ENCODE measurements around the gene SATB1.
"Not testable (repeated sequence)": the region's sequence is repeated elsewhere in the genome, so short reads cannot be mapped to it uniquely, and the experiment has no call there.

The SATB1 gene

DNA sequence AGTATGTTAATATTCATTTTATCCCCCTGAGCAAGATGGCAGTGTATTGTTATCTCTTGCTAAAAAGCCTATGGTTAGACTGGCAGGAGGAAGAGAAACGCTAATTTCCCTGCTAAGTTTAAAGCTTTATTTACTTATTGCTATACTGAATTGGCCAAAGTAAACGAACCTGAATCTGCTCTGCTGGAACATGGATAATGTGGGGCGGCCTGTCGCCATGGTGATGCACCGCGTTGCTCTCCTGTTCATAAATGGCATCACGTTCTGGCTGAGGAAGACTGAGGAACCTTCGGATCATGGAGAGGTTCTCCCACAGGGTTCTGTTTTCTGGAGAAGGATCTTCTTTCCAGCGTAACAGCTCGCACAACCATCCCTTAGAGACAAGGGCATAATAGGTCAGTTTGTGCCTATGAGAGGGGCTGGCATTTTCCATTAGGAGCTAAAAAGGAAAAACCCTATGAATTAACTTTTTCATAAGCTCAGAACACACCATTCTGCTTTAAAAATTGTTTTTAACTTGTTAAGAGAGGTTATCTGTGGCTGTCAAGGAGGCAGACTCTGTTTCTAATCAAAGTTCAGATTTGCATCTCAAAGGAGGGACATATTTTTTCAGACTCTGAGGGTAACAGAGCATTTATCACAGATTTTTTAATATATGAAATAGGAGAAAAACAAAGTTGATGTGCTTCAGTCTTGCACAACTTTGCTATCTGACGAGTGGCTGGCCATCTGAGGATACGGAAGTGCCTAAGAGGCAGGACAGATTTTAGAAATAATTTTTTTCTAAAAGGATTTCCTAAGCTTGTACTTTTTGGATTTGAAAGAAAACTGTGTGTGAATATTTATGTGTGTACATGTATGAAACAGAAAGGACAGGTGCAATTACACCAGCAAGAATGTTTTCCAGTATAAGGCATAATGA is 73.1 kb downstream of the SATB1 start:
- DNase-seq (ENCODE audit: low spot score), result no peak

DNA sequence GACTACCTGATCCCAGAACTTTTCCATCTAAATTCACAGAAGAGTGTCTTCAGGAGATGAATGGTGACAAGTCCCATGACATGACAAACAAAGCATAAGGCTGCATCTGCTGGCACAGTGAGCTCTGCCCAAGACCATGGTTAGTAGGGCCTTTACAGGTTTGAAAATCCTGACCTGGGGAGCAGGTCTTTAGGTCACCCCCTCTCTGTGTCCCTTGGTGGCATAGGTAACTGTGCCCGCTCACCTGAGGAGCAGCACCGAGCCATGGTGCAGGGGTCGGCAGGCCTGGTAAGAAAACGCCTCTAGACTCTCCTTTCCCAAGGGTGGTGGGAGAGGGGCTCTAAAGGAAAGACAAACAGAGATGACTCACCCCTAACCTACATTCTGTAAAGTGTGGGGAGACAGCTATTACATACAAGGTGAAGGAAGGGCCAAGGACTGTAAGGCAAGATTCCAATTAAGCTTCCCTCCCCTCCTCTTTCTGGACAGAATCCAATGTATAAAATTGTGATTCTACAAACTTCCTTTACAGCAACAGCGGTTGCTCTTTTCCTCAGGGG is 74.0 kb downstream of the SATB1 start:
- no peak for DNase-seq (ENCODE audit: low spot score)

DNA sequence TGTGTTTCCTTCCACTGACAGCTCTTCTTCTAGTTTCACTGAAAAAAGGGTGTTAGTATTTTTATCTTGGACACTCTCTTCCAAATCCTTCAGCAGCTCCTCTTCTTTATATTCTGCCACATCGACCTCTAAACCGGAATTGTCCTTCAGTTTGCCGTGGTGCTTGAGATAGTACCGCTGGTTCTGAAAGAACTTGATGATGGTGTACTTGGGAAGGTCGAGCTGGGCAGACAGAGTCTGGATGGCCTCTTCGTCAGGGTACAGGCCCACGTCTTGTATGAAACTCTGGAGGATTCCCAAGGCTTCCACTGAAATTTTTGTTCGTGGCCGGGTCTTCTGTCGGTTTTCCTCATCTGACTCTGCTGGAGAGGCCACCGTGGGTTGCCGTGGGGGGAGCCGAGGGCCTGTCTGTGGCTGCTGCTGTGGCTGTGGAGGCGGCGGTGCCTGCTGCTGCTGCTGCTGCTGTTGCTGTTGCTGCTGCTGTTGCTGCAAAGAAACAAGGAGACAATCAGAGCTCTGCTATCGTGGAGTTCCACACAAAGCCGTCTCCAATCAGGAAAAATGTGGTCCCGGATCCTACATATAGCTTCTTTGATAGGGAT is 75.8 kb downstream of the SATB1 start:
- no peak for DNase-seq (ENCODE audit: low spot score)

DNA sequence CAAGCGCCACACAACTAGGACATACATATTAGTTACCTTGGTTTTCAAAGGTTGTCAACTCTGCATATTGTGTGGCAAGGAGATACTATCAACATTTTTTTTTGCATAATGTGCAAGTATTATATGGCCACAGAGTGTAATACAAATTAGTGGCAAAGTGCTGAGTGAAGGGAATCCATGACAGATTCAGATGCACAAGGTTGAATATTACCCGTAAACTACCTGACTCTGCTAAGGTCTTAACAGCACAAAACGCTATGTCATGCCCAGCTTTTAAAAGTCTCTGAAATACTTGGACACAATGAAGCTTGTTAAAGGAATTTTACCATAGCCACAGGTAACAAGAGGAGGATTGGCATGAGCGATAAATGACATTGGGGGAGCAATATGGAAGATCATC is 79.0 kb downstream of the SATB1 start:
- DNase-seq (ENCODE audit: low spot score), result no peak

DNA sequence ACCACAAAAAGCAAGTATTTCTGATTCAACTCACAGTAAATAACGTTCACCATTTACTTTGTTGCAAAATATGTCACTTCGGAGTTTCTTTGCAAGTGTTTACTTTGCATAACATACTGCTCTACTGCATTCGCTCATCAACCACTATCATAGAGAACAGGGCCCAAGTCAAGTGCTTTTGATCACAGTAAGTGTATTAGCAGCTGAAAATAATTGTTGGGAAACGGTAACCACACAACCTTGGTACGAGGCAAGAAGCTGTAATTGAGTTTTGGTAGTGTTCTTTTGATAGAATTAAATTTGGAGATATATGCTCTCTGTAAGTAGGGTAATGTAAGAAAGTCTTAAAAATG is 80.1 kb downstream of the SATB1 start:
- DNase-seq (ENCODE audit: low spot score), result no peak

DNA sequence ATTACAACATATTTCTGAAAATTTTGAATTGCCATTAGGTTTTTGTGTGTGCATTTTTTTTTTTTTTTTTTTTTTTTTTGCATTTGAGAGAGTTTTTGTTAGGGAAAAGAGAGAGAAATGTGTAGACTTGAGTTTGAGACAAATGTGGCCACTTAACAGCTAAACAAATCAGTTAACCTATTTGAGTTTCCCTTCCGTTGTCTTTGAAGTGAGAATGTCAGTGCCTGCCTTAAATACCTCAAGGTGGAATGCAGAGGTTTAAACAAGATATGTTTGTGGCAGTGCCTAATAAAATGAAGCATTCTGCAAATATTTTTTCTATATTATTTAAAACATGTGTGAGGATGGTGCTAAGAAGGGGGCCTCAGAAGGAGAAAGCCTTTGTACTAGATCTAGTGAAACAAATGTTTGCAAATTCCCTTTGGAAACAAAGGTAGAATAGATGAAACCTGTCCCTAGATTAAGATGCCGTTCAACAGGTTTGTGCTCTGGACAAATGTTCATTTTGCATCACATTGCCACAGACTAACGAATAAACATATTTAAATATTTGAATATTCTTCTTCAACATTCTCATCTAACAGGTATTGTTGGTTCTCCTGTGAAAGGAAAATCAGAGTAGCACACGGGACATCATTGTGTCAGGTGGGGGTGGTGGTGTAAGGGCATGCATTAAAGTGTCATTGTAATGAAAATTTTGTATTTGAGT is 80.7 kb downstream of the SATB1 start:
- no peak for DNase-seq (ENCODE audit: low spot score)

DNA sequence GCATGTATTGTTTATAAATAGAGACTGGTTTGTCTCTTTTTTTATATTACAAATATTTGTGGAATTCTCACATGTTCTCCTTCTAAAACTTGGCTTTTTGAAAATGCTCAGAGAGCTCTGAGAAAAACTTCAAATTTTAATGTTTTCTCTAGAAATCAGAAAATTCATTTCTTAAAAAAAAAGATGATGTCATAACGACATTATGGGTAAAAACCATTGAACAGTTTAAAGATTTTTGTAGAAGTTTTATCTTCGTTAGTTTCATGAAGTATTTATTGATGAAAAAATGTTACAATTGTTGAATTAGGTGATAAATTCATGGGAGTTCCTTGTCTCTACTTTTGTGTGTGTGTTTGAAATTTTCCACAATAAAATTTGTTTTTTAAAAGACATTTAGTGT is 81.3 kb downstream of the SATB1 start:
- DNase-seq (ENCODE audit: low spot score), result no peak

DNA sequence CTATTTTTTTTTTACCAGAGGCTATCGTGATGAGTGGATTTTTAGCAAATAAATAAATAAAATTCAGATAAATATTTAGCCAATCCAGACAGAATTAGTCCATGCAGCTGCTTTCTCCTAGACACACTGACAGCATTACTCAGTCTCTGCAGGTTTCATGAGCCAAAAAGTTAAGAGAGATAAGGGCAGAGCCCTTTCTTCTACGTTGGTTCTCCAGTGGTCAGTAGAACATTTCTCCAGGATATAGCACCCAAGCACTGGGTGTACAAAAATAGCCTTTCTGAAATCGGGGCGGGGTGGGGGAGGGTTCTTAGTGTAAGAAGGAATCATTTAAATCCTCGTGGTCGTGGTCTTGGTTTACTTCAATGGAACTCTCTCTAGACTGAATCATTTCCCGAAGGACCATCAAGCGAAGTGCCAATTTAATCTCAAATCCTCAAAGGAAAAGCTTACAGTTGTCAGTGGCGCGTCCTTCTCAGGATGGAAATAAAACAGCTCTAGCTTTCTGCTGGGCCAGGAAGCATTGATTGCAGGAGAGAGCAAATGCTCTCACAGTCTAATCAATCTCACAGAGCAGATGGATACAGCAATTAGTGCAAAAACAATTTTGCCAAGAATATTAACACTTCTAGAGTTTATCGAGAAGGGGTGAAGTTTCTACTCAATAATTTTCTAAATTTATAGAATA is 86.2 kb downstream of the SATB1 start:
- no peak for DNase-seq (ENCODE audit: low spot score)

DNA sequence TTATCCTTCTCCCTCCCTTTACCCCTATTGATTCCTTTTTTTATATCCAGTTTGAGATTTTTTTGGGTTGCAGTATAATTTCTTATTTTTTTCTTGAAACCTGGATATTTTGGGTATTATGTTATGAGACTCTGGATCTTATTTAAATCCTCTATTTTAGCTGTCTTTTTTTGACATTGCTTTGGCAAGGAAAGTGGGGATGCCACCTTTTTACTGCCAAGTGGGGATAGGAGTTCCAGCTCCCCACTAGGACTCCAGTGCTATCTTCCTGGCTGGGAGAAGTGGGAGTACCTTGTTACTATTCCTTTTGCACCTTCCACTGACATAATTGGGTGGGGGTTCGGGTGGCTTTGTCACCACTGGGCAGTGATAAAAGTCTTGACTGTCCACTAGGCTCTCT is 87.9 kb downstream of the SATB1 start:
- DNase-seq (ENCODE audit: low spot score), result no peak

DNA sequence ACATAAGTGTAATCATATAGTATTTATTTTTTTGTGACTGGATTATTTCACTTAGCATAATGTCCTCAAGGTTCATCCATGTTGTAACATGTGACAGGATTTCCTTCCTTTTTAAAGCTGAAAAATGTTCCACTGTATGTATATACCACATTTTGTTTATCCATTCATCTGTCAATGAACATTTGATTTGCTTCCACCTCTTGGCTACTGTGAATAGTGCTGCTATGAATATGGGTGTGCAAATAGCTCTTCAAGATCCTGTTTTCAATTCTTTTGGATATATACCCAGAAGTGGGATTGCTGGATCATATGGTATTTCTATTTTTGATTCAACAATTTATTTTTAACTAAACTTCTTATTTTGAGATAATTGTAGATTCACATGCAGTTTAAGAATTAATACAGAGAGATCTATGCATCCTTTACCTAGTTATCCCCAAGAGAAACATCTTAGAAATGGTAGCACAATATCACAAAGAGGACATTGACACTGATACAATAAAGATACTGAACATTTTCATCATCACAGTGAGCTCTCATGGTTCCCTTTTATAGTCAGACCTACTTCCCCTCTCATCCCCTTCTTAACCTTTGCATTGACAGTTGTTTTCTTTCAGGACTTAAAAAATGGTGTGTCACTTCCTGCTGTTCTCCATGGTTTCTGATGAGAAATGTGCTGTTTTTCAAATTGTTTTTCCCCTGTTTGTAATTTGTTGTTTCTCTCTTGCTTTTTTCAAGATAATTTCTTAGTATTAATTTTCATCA is 90.1 kb downstream of the SATB1 start:
- DNase-seq (ENCODE audit: low spot score), result no peak

DNA sequence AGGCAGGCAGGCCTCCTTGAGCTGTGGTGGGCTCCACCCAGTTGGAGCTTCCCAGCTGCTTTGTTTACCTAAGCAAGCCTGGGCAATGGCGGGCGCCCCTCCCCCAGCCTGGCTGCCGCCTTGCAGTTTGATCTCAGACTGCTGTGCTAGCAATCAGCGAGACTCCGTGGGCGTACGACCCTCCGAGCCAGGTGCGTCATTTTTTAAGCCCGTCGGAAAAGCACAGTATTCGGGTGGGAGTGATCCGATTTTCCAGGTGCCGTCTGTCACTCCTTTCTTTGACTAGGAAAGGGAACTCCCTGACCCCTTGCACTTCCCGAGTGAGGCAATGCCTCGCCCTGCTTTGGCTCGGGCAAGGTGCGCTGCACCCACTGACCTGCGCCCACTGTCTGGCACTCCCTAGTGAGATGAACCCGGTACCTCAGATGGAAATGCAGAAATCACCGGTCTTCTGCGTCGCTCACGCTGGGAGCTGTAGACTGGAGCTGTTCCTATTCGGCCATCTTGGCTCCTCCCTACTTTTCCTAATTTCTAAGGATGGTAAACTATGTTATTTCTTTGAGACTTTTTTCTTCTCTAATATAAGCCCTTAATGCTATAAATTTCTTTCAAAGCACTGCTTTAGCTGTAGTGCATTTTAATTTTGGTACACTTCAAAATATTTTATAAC is 94.2 kb downstream of the SATB1 start:
- not testable (repeated sequence) for DNase-seq (ENCODE audit: low spot score)

DNA sequence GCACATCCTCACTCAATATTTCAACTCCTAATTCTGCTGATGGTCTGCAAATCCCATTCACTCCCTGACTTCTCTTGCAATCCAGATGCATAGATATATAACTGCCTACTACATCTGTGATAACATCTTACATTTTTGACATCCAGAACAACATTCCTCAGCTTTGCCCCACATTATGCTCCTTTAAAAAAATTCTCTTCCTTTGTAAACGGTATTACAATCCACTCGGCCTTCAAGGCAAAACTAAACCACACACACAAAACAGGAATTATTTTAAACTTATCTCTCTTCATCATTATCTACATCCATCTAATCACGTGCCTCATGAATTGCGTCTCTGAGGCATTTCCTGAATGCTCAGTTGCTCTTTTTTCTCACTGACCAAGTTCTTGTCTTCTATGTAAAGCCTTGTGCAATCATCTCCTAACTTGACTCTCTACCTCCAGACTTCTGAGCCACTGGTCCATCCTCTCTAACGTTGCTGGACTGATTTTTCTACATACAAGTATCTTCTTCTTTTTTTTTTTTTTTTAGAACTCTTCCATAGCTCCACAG is 117.0 kb downstream of the SATB1 start:
- no peak for DNase-seq (ENCODE audit: low spot score)

DNA sequence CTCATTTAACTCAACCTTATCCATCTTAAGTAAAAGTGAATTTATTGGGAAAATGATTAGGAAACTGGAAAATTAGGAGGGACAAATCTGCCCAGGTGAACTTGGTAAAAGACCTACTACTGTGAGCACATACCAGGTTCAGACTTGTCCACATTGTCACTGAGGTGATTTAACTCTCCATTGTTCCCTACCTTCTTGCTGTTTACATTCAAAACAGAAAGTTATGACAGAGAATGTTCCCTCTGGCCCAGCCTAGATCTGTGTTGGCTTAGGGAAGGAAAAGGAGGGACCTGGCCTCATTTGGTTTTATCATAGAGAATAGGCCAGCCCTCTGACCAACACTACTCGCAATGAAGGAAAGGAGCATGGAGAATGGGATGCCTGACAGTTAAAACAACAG is 117.6 kb downstream of the SATB1 start:
- DNase-seq (ENCODE audit: low spot score), result no peak

DNA sequence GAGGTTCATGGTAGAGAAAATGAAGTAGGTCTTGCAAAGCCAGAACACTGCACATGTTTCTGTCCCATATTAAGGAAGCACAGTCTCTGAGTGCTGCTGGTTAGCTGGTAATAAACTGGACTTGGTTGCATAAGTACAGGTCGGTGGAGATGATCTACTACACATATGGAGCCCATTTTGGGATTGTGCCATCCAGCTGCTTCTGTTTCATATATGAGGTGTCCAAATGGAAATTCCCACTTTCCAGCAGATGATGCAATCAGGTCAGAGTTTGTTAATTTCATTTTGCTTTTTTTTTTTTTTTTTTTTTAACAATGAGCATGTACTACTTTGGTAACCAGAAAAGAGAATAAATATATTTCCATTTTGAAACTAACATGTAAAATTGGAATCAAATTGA is 122.6 kb downstream of the SATB1 start:
- no peak for DNase-seq (ENCODE audit: low spot score)

DNA sequence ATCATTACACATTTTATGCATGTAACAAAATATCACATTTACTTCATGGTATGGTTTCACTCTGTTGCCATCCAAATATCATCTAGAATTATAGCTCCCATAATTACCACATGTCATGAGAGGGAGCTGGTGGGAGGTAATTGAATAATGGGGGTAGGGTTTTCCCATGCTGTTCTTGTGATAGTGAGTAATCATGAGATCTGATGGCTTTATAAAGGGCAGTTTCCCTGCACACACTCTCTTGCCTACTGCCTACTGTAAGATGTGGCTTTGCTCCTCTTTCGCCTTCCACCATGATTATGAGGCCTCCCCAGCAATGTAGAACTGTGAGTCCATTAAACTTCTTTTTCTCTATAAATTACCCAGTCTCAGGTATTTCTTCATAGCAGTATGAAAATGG is 123.4 kb downstream of the SATB1 start:
- DNase-seq (ENCODE audit: low spot score), result no peak

DNA sequence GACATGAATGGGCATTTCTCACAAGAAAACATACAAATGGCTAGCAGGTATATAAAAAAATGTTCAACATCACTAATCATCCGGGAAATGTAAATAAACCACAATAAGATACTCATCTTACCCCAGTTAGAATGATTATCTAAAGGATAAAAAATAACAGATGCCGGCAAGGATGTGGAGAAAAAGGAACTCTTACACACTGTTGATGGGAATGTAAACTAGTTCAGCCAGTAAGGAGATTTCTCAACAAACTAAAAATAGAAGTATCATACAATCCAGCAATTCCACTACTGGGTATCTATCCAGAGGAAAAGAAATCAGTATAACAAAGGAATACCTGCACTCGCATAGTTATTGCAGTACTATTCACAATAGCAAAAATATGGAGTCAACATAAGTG is 124.2 kb downstream of the SATB1 start:
- no peak for DNase-seq (ENCODE audit: low spot score)

DNA sequence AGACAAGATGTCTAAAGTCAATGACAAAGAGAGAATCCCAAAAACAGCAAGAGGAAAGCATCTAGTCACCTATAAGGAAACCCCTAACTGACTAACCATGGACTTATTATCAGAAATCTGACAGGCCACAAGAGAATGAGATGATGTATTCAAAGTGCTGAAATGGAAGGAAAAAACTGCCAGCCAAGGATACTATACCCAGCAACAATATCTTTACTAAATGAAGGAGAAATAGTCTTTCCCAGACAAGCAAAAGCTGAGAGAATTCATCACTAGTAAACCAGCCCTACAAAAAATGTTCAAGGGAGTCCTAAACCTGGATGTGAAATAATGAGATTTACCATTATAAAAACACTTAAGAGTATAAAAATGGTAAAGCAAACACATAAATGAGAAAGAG is 128.0 kb downstream of the SATB1 start:
- no peak for DNase-seq (ENCODE audit: low spot score)
